ENCODE measurements around the gene CCNH.
A peak's percentile ranks its signal among the peaks of the same experiment; 100 is the strongest.

CCNH gene

GRCh38 chr5:87412630-87413342 is at the start of gene CCNH:
Gene CCNH (minus strand): TSS chr5:87412930. CDS start chr5:87412794, 136 bp downstream.
- Histone ChIP-seq H3K9ac (ENCODE audit: low read length) (peak within 1 kb of the TSS; percentile 95), H3K4me3 (ENCODE audit: low read depth, low read length) (peak within 1 kb of the TSS; percentile 97), H3K27me3 (ENCODE audit: control insufficient read depth, insufficient read depth, low read length) (no peaks in the 10 kb centered on the region), H3K27ac (ENCODE audit: low read depth, low read length) (peak within 1 kb of the TSS; percentile 80), H3K9me3 (ENCODE audit: control insufficient read depth, insufficient read depth, low read depth, low read length) (no peaks in the 10 kb centered on the region), H3K4me1 (ENCODE audit: control insufficient read depth, insufficient read depth, low read length) (no peaks in the 10 kb centered on the region), H3K36me3 (ENCODE audit: control insufficient read depth, insufficient read depth, low read length) (peaks cover 31% of the 10 kb centered on the region)

GRCh38 chr5:87457706-87458105 is 45.0 kb upstream of the CCNH start:
- Histone ChIP-seq H3K9me3 (ENCODE audit: control insufficient read depth, insufficient read depth, low read depth, low read length) (peaks cover 2% of the 10 kb centered on the region; the same call in 1 of the 2 replicates), H3K36me3 (ENCODE audit: control insufficient read depth, insufficient read depth, low read length) (no peaks in the 10 kb centered on the region), H3K4me1 (ENCODE audit: control insufficient read depth, insufficient read depth, low read length) (no peaks in the 10 kb centered on the region), H3K27ac (ENCODE audit: low read depth, low read length) (no peak overlapping the region), H3K4me3 (ENCODE audit: low read depth, low read length) (no peak overlapping the region), H3K27me3 (ENCODE audit: control insufficient read depth, insufficient read depth, low read length) (no peaks in the 10 kb centered on the region), H3K9ac (ENCODE audit: low read length) (no peak overlapping the region)

- no peak overlapping the region for H3K27ac ChIP-seq (ENCODE audit: low read depth, low read length)
Measured at GRCh38 chr5:87453801-87454200, 41.1 kb upstream of the CCNH start.

GRCh38 chr5:87452837-87453236 is 40.1 kb upstream of the CCNH start:
- no peaks in the 10 kb centered on the region for H3K27me3 ChIP-seq (ENCODE audit: control insufficient read depth, insufficient read depth, low read length)
- no peaks in the 10 kb centered on the region for H3K36me3 ChIP-seq (ENCODE audit: control insufficient read depth, insufficient read depth, low read length)
- no peak overlapping the region for H3K27ac ChIP-seq (ENCODE audit: low read depth, low read length)
- H3K9me3 ChIP-seq (ENCODE audit: control insufficient read depth, insufficient read depth, low read depth, low read length), result no peaks in the 10 kb centered on the region
- H3K4me1 ChIP-seq (ENCODE audit: control insufficient read depth, insufficient read depth, low read length), result no peaks in the 10 kb centered on the region
- no peak overlapping the region for H3K9ac ChIP-seq (ENCODE audit: low read length)
- H3K4me3 ChIP-seq (ENCODE audit: low read depth, low read length), result no peak overlapping the region

More at GRCh38 chr5:87453801-87454200, 41.1 kb upstream of the CCNH start:
- no peaks in the 10 kb centered on the region for H3K27me3 ChIP-seq (ENCODE audit: control insufficient read depth, insufficient read depth, low read length)
- no peak overlapping the region for H3K4me3 ChIP-seq (ENCODE audit: low read depth, low read length)
- H3K4me1 ChIP-seq (ENCODE audit: control insufficient read depth, insufficient read depth, low read length), result no peaks in the 10 kb centered on the region
- no peak overlapping the region for H3K9ac ChIP-seq (ENCODE audit: low read length)
- H3K9me3 ChIP-seq (ENCODE audit: control insufficient read depth, insufficient read depth, low read depth, low read length), result no peaks in the 10 kb centered on the region
- H3K36me3 ChIP-seq (ENCODE audit: control insufficient read depth, insufficient read depth, low read length), result no peaks in the 10 kb centered on the region

- Histone ChIP-seq H3K9me3 (ENCODE audit: control insufficient read depth, insufficient read depth, low read depth, low read length) (no peaks in the 10 kb centered on the region), H3K4me3 (ENCODE audit: low read depth, low read length) (no peak overlapping the region), H3K9ac (ENCODE audit: low read length) (no peak overlapping the region), H3K27ac (ENCODE audit: low read depth, low read length) (no peak overlapping the region), H3K36me3 (ENCODE audit: control insufficient read depth, insufficient read depth, low read length) (no peaks in the 10 kb centered on the region), H3K27me3 (ENCODE audit: control insufficient read depth, insufficient read depth, low read length) (no peaks in the 10 kb centered on the region), H3K4me1 (ENCODE audit: control insufficient read depth, insufficient read depth, low read length) (no peaks in the 10 kb centered on the region)
Measured at GRCh38 chr5:87442419-87442818, 29.7 kb upstream of the CCNH start.

- no peak overlapping the region for H3K27ac ChIP-seq (ENCODE audit: low read depth, low read length)
- H3K4me3 ChIP-seq (ENCODE audit: low read depth, low read length), result no peak overlapping the region
- H3K36me3 ChIP-seq (ENCODE audit: control insufficient read depth, insufficient read depth, low read length), result no peaks in the 10 kb centered on the region
- no peaks in the 10 kb centered on the region for H3K4me1 ChIP-seq (ENCODE audit: control insufficient read depth, insufficient read depth, low read length)
- H3K9me3 ChIP-seq (ENCODE audit: control insufficient read depth, insufficient read depth, low read depth, low read length), result no peaks in the 10 kb centered on the region
- no peak overlapping the region for H3K9ac ChIP-seq (ENCODE audit: low read length)
- H3K27me3 ChIP-seq (ENCODE audit: control insufficient read depth, insufficient read depth, low read length), result no peaks in the 10 kb centered on the region
Measured at GRCh38 chr5:87438231-87438630, 25.5 kb upstream of the CCNH start.

- Histone ChIP-seq H3K9me3 (ENCODE audit: control insufficient read depth, insufficient read depth, low read depth, low read length) (no peaks in the 10 kb centered on the region), H3K4me1 (ENCODE audit: control insufficient read depth, insufficient read depth, low read length) (no peaks in the 10 kb centered on the region), H3K4me3 (ENCODE audit: low read depth, low read length) (no peak overlapping the region), H3K27ac (ENCODE audit: low read depth, low read length) (no peak overlapping the region), H3K9ac (ENCODE audit: low read length) (no peak overlapping the region), H3K36me3 (ENCODE audit: control insufficient read depth, insufficient read depth, low read length) (no peaks in the 10 kb centered on the region), H3K27me3 (ENCODE audit: control insufficient read depth, insufficient read depth, low read length) (no peaks in the 10 kb centered on the region)
Measured at GRCh38 chr5:87437724-87438123, 25.0 kb upstream of the CCNH start.

GRCh38 chr5:87435144-87435694 is 22.5 kb upstream of the CCNH start:
- H3K9ac ChIP-seq (ENCODE audit: low read length), result no peak overlapping the region
- H3K9me3 ChIP-seq (ENCODE audit: control insufficient read depth, insufficient read depth, low read depth, low read length), result no peaks in the 10 kb centered on the region

GRCh38 chr5:87434461-87434860 is 21.7 kb upstream of the CCNH start:
- H3K36me3 ChIP-seq (ENCODE audit: control insufficient read depth, insufficient read depth, low read length), result no peaks in the 10 kb centered on the region
- no peaks in the 10 kb centered on the region for H3K9me3 ChIP-seq (ENCODE audit: control insufficient read depth, insufficient read depth, low read depth, low read length)
- H3K27ac ChIP-seq (ENCODE audit: low read depth, low read length), result no peak overlapping the region
- H3K4me3 ChIP-seq (ENCODE audit: low read depth, low read length), result no peak overlapping the region
- H3K27me3 ChIP-seq (ENCODE audit: control insufficient read depth, insufficient read depth, low read length), result no peaks in the 10 kb centered on the region
- H3K4me1 ChIP-seq (ENCODE audit: control insufficient read depth, insufficient read depth, low read length), result no peaks in the 10 kb centered on the region
- H3K9ac ChIP-seq (ENCODE audit: low read length), result no peak overlapping the region

More at GRCh38 chr5:87435144-87435694, 22.5 kb upstream of the CCNH start:
- Histone ChIP-seq H3K36me3 (ENCODE audit: control insufficient read depth, insufficient read depth, low read length) (no peaks in the 10 kb centered on the region), H3K4me3 (ENCODE audit: low read depth, low read length) (no peak overlapping the region), H3K27me3 (ENCODE audit: control insufficient read depth, insufficient read depth, low read length) (no peaks in the 10 kb centered on the region), H3K4me1 (ENCODE audit: control insufficient read depth, insufficient read depth, low read length) (no peaks in the 10 kb centered on the region), H3K27ac (ENCODE audit: low read depth, low read length) (no peak overlapping the region)

GRCh38 chr5:87433945-87434344 is 21.2 kb upstream of the CCNH start:
- no peak overlapping the region for H3K4me3 ChIP-seq (ENCODE audit: low read depth, low read length)
- no peak overlapping the region for H3K27ac ChIP-seq (ENCODE audit: low read depth, low read length)
- no peaks in the 10 kb centered on the region for H3K4me1 ChIP-seq (ENCODE audit: control insufficient read depth, insufficient read depth, low read length)
- H3K27me3 ChIP-seq (ENCODE audit: control insufficient read depth, insufficient read depth, low read length), result no peaks in the 10 kb centered on the region
- H3K9me3 ChIP-seq (ENCODE audit: control insufficient read depth, insufficient read depth, low read depth, low read length), result no peaks in the 10 kb centered on the region
- no peaks in the 10 kb centered on the region for H3K36me3 ChIP-seq (ENCODE audit: control insufficient read depth, insufficient read depth, low read length)
- H3K9ac ChIP-seq (ENCODE audit: low read length), result no peak overlapping the region

GRCh38 chr5:87432460-87432859 is 19.7 kb upstream of the CCNH start:
- no peaks in the 10 kb centered on the region for H3K36me3 ChIP-seq (ENCODE audit: control insufficient read depth, insufficient read depth, low read length)
- H3K9me3 ChIP-seq (ENCODE audit: control insufficient read depth, insufficient read depth, low read depth, low read length), result no peaks in the 10 kb centered on the region
- no peaks in the 10 kb centered on the region for H3K27me3 ChIP-seq (ENCODE audit: control insufficient read depth, insufficient read depth, low read length)
- no peak overlapping the region for H3K27ac ChIP-seq (ENCODE audit: low read depth, low read length)
- H3K4me3 ChIP-seq (ENCODE audit: low read depth, low read length), result no peak overlapping the region
- no peak overlapping the region for H3K9ac ChIP-seq (ENCODE audit: low read length)
- H3K4me1 ChIP-seq (ENCODE audit: control insufficient read depth, insufficient read depth, low read length), result no peaks in the 10 kb centered on the region

Data from HUES6 (cell line).